Hepatic stellate cell (primary cell): ENCODE measurements around the gene DSG4.
"Not testable (repeated sequence)": the region's sequence is repeated elsewhere in the genome, so short reads cannot be mapped to it uniquely, and the experiment has no call there.

Experiments used
- DNase-seq: peaks from one replicate; pipeline ENCODE4 v3.0.0; 2011; ENCODE audit warnings: low spot score

Gene DSG4, protein sequence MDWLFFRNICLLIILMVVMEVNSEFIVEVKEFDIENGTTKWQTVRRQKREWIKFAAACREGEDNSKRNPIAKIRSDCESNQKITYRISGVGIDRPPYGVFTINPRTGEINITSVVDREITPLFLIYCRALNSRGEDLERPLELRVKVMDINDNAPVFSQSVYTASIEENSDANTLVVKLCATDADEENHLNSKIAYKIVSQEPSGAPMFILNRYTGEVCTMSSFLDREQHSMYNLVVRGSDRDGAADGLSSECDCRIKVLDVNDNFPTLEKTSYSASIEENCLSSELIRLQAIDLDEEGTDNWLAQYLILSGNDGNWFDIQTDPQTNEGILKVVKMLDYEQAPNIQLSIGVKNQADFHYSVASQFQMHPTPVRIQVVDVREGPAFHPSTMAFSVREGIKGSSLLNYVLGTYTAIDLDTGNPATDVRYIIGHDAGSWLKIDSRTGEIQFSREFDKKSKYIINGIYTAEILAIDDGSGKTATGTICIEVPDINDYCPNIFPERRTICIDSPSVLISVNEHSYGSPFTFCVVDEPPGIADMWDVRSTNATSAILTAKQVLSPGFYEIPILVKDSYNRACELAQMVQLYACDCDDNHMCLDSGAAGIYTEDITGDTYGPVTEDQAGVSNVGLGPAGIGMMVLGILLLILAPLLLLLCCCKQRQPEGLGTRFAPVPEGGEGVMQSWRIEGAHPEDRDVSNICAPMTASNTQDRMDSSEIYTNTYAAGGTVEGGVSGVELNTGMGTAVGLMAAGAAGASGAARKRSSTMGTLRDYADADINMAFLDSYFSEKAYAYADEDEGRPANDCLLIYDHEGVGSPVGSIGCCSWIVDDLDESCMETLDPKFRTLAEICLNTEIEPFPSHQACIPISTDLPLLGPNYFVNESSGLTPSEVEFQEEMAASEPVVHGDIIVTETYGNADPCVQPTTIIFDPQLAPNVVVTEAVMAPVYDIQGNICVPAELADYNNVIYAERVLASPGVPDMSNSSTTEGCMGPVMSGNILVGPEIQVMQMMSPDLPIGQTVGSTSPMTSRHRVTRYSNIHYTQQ

GRCh38 chr18:31376477-31376876 lies at the start of gene DSG4:
Gene DSG4, plus strand, starts transcription at chr18:31376777. Its CDS starts 135 bp downstream, at chr18:31376912.
- DNase-seq: no peak

- DNase-seq: no peak
These were observed 46.7 kb upstream of the DSG4 start for GRCh38 chr18:31329787-31330438.

GRCh38 chr18:31343454-31343853 lies 33.1 kb upstream of the DSG4 start:
- no peak for DNase-seq

DNA sequence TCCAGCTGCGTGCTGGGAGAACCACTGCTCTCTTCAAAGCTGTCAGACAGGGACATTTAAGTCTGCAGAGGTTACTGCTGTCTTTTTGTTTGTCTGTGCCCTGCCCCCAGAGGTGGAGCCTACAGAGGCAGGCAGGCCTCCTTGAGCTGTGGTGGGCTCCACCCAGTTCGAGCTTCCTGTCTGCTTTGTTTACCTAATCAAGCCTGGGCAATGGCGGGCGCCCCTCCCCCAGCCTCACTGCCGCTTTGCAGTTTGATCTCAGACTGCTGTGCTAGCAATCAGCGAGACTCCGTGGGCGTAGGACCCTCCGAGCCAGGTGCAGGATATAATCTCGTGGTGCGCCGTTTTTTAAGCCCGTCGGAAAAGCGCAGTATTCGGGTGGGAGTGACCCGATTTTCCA lies 23.2 kb upstream of the DSG4 start:
- DNase-seq: not testable (repeated sequence)

DNA sequence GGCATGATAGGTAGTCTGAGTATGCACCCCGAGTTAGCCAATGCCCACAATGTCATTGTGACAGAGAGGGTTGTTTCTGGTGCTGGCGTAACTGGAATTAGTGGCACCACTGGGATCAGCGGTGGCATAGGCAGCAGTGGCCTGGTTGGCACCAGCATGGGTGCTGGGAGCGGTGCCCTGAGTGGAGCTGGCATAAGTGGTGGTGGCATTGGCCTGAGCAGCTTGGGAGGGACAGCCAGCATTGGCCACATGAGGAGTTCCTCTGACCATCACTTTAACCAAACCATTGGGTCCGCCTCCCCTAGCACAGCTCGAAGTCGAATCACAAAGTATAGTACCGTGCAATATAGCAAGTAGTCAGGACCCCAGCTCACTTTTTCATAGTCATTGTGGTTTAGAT lies 21.6 kb upstream of the DSG4 start:
- no peak for DNase-seq

GRCh38 chr18:31356025-31356424 lies 20.6 kb upstream of the DSG4 start:
- DNase-seq: no peak

DNA sequence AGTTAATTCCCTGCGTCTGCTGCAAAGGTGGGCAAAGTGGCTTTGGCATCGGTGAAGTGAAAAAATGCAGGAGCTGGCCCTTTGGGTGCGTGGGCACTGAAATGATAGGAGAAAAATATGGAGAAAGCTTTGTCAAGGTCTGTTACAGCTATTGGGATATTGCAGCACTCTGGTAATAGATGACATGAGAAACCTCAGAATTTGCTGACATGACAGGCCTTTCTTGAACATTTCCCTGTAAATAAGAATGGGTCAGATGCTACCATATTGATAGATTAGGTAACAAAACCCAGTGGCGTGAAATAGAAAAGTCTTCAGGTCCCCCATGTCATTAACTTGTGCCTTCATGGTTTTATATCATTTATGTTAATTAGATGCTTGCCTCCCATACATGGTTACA lies 12.4 kb upstream of the DSG4 start:
- DNase-seq: no peak

GRCh38 chr18:31369478-31369877 lies 7.1 kb upstream of the DSG4 start:
- no peak for DNase-seq

DNA sequence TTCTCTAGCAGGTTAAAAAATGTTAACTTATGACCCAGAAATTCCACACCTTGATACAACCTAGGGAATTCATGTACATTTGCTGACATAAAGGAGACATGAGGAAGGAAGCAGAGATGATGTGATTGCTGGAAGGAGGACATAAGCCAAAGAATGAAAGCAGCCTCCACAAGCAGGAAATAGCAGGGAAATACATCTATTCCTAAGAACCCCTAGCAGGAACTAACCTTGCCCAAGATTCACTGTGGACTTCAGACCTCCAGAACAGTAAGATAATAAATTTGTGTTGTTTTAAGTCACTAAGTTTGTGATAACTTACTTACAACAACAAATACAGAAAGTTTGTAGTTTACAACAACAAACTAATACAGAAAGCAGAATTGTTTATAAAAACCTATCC lies 4.6 kb upstream of the DSG4 start:
- no peak for DNase-seq

DNA sequence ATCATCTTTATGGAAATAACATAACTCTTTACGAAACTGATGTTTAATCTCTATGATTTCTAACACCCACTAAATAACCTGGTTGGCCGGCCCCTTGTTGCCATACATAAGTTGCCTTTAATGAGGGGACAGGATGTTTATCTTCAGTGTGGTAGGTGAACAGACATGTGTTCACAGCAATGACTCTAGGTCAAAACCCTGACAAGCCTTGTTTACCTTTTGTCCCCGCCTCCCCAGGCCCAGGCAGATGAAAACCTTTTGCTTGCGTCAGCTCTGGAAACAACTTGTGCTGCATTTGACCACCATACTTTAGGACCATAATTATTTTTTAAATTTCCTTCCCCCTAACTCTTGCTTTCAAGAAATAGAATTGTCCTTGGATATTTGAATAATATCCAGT lies 2.9 kb upstream of the DSG4 start:
- DNase-seq: no peak

DNA sequence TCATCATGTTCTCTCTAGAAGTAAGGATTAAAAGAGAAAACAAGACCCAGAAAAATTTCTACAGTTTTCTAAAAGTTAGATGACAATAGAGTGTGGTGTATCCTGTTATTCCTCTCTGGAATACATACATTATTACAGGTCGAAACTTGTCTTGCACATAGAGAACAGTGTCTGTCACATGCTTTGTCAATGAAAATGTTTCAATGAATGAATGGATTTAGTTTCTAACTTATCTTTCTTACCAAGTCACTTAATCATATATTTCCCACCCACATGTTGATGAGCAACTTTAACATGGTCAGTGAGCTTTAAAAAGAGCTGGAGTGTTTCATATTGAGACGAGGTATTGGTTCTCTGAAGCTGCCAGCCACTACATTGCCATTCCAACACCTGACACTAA lies 4.3 kb downstream of the DSG4 start:
- DNase-seq: no peak

DNA sequence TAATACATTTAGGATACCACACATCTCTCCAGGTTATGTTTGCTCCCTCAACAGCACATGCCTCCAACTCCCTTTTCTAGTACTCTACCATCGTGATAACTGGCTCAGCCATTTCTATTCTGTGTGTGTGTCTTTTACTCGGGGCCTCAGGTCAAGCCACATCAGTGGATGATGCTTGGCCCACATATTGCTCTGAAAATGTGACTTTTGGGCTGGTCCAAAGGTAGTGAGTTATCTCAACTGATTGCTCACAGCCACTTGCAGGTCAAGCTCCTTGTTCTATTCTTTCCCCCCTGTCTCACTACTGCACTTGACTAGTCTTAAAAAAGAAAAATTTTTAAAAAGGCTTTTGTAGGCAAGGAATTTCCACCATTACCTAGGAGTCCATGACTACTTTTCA lies 5.5 kb downstream of the DSG4 start:
- DNase-seq: no peak

DNA sequence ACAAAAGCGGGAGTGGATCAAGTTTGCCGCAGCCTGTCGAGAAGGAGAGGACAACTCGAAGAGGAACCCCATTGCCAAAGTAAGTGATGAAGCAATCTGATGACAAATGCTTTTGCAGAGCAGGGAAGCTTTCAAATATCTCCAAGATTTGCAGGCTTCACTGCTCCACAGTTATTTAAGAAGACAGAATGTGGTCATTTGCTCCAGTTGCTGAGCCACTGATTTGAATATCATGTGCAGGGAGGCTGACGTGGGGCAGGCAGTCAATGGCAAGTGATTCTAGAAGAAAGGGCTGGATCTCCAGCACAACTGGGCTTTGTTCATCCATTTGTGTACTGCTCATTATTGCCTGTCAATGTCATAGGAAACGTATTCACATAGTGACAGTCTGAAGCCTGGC lies 10.2 kb downstream of the DSG4 start:
- DNase-seq: no peak

GRCh38 chr18:31393286-31393685 lies 16.7 kb downstream of the DSG4 start:
- DNase-seq: no peak

- DNase-seq: no peak
These were observed 20.4 kb downstream of the DSG4 start for GRCh38 chr18:31396796-31397612.

DNA sequence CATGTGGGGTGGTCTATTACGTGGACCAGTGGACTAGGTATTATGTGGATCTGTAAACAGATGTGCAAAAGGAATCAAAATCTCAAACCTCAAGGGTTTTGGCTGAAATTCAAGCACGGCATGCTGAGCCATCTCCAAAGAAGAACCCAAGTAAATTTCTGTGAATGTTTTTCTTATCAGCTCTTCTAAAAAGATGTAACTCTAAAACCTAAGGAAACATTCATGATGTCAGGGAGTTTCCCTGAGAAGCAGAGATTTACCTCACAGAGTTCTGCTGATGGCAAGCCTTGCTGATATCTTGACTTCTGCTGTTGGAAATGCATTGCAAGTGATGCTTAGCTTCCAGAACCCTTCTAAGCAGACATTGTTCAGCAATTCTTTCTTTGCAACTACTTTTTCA lies 21.6 kb downstream of the DSG4 start:
- no peak for DNase-seq

DNA sequence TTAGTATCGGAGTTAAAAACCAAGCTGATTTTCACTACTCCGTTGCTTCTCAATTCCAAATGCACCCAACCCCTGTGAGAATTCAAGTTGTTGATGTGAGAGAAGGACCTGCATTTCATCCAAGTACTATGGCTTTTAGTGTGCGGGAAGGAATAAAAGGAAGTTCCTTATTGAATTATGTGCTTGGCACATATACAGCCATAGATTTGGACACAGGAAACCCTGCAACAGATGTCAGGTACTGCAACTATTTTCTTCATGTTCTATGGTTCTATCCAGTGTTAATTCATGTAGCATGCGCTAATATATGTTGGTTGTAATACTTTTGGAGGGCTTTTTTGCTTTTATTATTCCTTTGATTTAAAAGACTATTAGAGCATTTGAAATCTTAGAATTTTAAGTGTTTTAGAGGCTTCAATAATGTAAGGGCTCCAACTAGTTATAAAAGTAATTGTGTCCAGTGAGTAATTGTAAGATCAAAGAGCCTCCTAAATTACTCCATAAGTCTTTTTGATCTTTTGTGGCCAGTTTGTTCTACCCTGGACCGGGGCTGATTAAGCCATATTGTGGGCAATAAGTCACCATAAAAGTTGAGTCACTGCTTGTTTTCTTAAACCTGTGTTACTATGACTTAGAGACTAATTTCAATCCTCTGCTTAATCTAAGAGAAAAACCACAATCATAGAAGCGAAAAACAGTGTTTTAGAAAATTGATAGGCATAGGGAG lies 22.9 kb downstream of the DSG4 start:
- no peak for DNase-seq

GRCh38 chr18:31401156-31402025 lies 24.8 kb downstream of the DSG4 start:
- DNase-seq: no peak

GRCh38 chr18:31402026-31402373 lies 25.4 kb downstream of the DSG4 start:
- DNase-seq: no peak

DNA sequence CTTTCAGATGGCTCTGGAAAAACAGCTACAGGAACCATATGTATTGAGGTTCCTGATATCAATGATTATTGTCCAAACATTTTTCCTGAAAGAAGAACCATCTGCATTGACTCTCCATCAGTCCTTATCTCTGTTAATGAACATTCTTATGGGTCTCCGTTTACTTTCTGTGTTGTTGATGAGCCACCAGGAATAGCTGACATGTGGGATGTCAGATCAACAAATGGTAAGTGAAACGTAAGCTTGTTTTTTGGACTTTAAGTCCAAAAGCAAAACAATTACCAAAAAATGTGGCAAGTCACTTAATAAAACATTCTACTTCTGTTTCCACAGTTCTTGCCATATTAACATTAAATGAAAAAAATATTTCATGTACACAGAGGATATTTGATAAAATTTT lies 26.8 kb downstream of the DSG4 start:
- DNase-seq: no peak
